ENCODE data around the gene SCD5. TPM values are rescaled to one million over a fixed set of nuclear protein-coding genes. Genes with fewer than 3 reads are reported as not detected.

Gene SCD5
- total and polyA plus RNA-seq, 2 donors (not counting 3 experiments of a cell fraction or from before 2014, with no cell fraction given): 38.4 to 38.5 TPM

DNA sequence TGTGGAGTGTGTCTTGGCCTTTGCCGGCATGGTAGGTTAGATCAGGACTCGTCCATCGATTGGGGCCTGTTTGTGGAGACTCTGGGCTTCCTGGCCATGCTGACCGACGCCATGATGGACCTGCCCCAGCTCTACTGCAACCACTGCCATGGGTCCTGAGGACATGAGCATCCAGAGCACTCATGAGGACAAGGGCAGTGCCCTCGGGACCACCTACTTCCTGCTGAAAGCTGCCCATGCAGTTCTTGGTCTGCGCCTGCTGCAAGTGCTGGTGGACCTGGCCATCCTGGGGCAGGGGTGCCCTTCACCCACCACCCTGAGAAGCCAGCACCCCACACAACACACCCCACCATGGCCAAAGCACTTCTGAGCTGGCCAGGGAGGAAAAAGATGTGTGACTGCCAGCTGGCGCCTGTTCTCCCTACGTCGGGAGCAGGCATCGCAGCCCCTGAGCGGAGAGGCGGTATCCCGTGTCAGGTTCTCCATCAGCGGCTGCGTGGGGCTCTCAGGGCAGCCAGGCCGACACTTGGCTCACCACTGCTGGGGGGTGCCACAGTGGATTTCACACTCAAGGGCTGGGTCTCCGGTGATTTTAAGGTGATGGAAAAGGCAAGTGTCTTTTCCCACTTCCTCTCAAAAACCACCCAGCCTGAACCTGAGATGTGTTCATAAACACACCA lies 106.4 kb downstream of the SCD5 start:
- Histone ChIP-seq H3K4me2 (ENCODE audit: insufficient read depth, low read length) (no peak overlapping the region), H3K9me1 (replicated peaks; ENCODE audit: control insufficient read depth, extremely low read depth, insufficient read depth, low read length) (peaks cover 2% of the 10 kb centered on the region), H3K4me1 (ENCODE audit: control insufficient read depth, extremely low read depth, insufficient read depth, low read length) (peaks cover 9% of the 10 kb centered on the region), H2AFZ (ENCODE audit: low read depth, low read length) (no peak overlapping the region), H3K4me3 (replicated peaks in 1 of 3; ENCODE audit: insufficient read depth in 1 of 3, low read depth in 1 of 3, low read length in 3 of 3) (no peak overlapping the region), H3K27me3 (ENCODE audit: control insufficient read depth in 2 of 2, insufficient read depth in 2 of 2, low read length in 2 of 2) (no peaks in the 10 kb centered on the region), H3K9me3 (replicated peaks; ENCODE audit: control insufficient read depth, insufficient read depth, low read length) (no peaks in the 10 kb centered on the region), H3K79me2 (ENCODE audit: control insufficient read depth, insufficient read depth, low read length) (no peaks in the 10 kb centered on the region), H3K9ac (replicated peaks; ENCODE audit: extremely low read depth, insufficient read depth, low read length) (no peak overlapping the region), H4K20me1 (replicated peaks; ENCODE audit: control insufficient read depth, extremely low read depth, insufficient read depth, low read length) (no peaks in the 10 kb centered on the region), H3K36me3 (ENCODE audit: control insufficient read depth in 2 of 2, extremely low read depth in 1 of 2, insufficient read depth in 2 of 2, low read length in 2 of 2) (no peaks in the 10 kb centered on the region), H3K27ac (ENCODE audit: insufficient read depth, low read depth, low read length) (no peak overlapping the region)
- FAIRE-seq (no peak), DNase-seq (ENCODE audit: low read depth, low spot score) (no peak)
- no TSS peak for BruUV-seq (replicated peaks)
- POLR2A ChIA-PET: no interaction called here
- CTCF ChIA-PET: interaction anchor here (1.0 to 3.2 kb wide), 2 partner anchors 46 to 230 kb away, joined by 3 to 15 read pairs; no protein-coding TSS in a partner anchor
- no peak for TF ChIP-seq MYC (IDR thresholded peaks at IDR 0.05; ENCODE audit: low read depth, low read length)
- TF ChIP-seq GATA2 (IDR thresholded peaks at IDR 0.05; ENCODE audit: insufficient read depth, insufficient read length, low read depth, low read length): no peak
- TF ChIP-seq POLR2AphosphoS5 (IDR thresholded peaks at IDR 0.05; ENCODE audit: insufficient read depth, low read depth, low read length): no peak
- TF ChIP-seq JUN (IDR thresholded peaks at IDR 0.05; ENCODE audit: borderline replicate concordance, insufficient read depth, insufficient read length, low read depth): no peak
- TF ChIP-seq POLR2A (IDR thresholded peaks at IDR 0.05; ENCODE audit: low read depth, low read length): no peak
- TF ChIP-seq FOS (IDR thresholded peaks at IDR 0.05; ENCODE audit: borderline replicate concordance, insufficient read depth, low read length): no peak
- TF ChIP-seq, protein P1, sequence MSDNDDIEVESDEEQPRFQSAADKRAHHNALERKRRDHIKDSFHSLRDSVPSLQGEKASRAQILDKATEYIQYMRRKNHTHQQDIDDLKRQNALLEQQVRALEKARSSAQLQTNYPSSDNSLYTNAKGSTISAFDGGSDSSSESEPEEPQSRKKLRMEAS (IDR thresholded peaks at IDR 0.05; ENCODE audit: insufficient read depth, insufficient read length): no peak
- TF ChIP-seq EZH2 (IDR thresholded peaks at IDR 0.05; ENCODE audit: borderline replicate concordance, low read depth, low read length, severe bottlenecking): no peak
- TF ChIP-seq, protein P2, sequence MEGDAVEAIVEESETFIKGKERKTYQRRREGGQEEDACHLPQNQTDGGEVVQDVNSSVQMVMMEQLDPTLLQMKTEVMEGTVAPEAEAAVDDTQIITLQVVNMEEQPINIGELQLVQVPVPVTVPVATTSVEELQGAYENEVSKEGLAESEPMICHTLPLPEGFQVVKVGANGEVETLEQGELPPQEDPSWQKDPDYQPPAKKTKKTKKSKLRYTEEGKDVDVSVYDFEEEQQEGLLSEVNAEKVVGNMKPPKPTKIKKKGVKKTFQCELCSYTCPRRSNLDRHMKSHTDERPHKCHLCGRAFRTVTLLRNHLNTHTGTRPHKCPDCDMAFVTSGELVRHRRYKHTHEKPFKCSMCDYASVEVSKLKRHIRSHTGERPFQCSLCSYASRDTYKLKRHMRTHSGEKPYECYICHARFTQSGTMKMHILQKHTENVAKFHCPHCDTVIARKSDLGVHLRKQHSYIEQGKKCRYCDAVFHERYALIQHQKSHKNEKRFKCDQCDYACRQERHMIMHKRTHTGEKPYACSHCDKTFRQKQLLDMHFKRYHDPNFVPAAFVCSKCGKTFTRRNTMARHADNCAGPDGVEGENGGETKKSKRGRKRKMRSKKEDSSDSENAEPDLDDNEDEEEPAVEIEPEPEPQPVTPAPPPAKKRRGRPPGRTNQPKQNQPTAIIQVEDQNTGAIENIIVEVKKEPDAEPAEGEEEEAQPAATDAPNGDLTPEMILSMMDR (IDR thresholded peaks at IDR 0.05; ENCODE audit: extremely low read depth in 1 of 2, insufficient read depth in 1 of 2, low read depth in 1 of 2, low read length in 2 of 2): no peak
- dilution Hi-C loops (cut with MboI; ENCODE audit: extremely low pct_ligation_motif_present, low sequenced_read_pairs) (no loop called here), intact Hi-C loops (cut with micrococcal nuclease) (no loop called here)

Data from endothelial cell of umbilical vein (primary cell).